Measurements from ENCODE around the gene TSPAN3.

Gene TSPAN3

GRCh38 chr15:76994001-76994400 lies 76.9 kb downstream of the TSPAN3 start:
- no peak for TF ChIP-seq CTCF (IDR thresholded peaks at IDR 0.05; ENCODE audit: low read depth, low read length)
- no peak for TF ChIP-seq MYC (IDR thresholded peaks at IDR 0.05; ENCODE audit: low read depth, low read length)
- no peak for TF ChIP-seq POLR2A (IDR thresholded peaks at IDR 0.05; ENCODE audit: extremely low read depth, insufficient read length)
- TF ChIP-seq, protein P1, sequence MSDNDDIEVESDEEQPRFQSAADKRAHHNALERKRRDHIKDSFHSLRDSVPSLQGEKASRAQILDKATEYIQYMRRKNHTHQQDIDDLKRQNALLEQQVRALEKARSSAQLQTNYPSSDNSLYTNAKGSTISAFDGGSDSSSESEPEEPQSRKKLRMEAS (IDR thresholded peaks at IDR 0.05; ENCODE audit: low read depth, low read length) = no peak
- peak; percentile 82 for DNase-seq (ENCODE audit: low read depth)
- H3K4me3 ChIP-seq (ENCODE audit: low read depth, low read length) = no peak overlapping the region

GRCh38 chr15:76993114-76993725 lies 77.7 kb downstream of the TSPAN3 start:
- no peak for DNase-seq (ENCODE audit: low read depth)
- H3K4me3 ChIP-seq (ENCODE audit: low read depth, low read length) = no peak overlapping the region
- TF ChIP-seq CTCF (IDR thresholded peaks at IDR 0.05; ENCODE audit: low read depth, low read length) (no peak), POLR2A (IDR thresholded peaks at IDR 0.05; ENCODE audit: extremely low read depth, insufficient read length) (no peak), MYC (IDR thresholded peaks at IDR 0.05; ENCODE audit: low read depth, low read length) (no peak)
- TF ChIP-seq, protein P1 (IDR thresholded peaks at IDR 0.05; ENCODE audit: low read depth, low read length) = no peak

DNA sequence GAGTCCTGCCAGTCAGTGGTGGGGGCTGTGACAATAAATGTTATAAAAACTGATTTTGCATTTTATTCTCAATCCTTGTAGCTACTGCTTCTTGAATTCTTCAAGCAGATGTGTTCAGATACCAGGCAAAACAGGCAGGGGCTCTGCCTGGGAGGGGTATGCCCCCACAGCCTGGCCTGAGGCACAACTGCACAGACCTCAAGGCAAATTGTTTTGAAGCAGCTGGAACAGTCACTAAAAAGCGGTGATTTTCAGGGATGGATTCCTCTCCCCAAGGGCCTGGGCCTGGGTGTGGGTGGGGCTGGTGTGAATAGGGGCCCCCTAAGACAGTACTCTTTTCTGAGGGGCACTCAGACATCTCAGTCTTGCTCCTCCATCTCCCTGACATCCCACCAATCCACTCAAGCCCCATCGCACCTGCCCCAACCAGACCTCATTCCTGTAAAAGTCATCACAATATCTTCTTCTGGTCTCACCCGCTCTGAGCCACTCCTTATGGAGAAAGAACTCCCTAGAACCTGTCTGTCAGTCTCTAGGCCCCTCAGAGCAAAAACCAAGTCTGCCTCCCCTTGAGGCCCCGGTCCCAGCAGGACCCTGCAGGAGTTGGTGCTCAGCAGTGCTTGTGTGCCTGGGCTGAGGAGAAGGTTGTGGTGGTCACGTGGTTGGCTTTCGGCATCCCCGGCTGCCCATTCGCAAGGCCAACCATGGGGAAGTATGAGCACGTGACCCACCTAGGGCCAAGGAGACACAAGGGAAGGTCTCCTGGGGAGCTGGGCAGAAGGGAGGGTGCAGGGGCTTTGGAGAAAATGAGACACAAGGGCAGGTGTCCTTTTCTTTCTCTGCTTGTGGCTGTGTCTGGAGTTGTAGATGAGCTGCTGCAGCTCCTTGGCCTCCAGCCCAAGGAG lies 78.9 kb downstream of the TSPAN3 start:
- H3K4me3 ChIP-seq (ENCODE audit: low read depth, low read length) = no peak overlapping the region
- peak; percentile 60 for TF ChIP-seq MYC (IDR thresholded peaks at IDR 0.05; ENCODE audit: low read depth, low read length)
- peak; percentile 26 for TF ChIP-seq POLR2A (IDR thresholded peaks at IDR 0.05; ENCODE audit: extremely low read depth, insufficient read length)
- no peak for TF ChIP-seq CTCF (IDR thresholded peaks at IDR 0.05; ENCODE audit: low read depth, low read length)
- TF ChIP-seq, protein P1 (IDR thresholded peaks at IDR 0.05; ENCODE audit: low read depth, low read length) = peak; percentile 100
- DNase-seq (ENCODE audit: low read depth) = peak; percentile 89
